Left ventricle myocardium inferior (tissue), 1 donor: Measurements from ENCODE around the gene LRP1B. TPM values are rescaled to one million over a fixed set of nuclear protein-coding genes. Genes with fewer than 3 reads are reported as not detected.

Source experiments
- DNase-seq: peaks from one replicate; pipeline ENCODE4 v3.0.0-alpha.2; 2020
- H3K27ac ChIP-seq: fragments of 200-600 bp; replicated peaks from 2 replicates; pipeline ENCODE4 v1.8.0; 2021
- H3K27me3 ChIP-seq: fragments of 200-600 bp; 2 replicates; pipeline ENCODE4 v1.8.0; 2021; ENCODE audit warnings: low read depth
- H3K36me3 ChIP-seq: fragments of 200-600 bp; 2 replicates; pipeline ENCODE4 v1.8.0; 2021
- H3K4me1 ChIP-seq: fragments of 200-600 bp; 2 replicates; pipeline ENCODE4 v1.8.0; 2021
- H3K4me3 ChIP-seq: fragments of 200-600 bp; 2 replicates; pipeline ENCODE4 v1.8.0; 2021; ENCODE audit warnings: mild to moderate bottlenecking, moderate library complexity
- H3K9me3 ChIP-seq: fragments of 200-600 bp; replicated peaks from 2 replicates; pipeline ENCODE4 v1.8.0; 2021
- intact Hi-C: fragments of 100-400 bp; cut with micrococcal nuclease; formaldehyde crosslinking; loops from one replicate; pipeline ENCODE4 v1.11.0; 2022
- total RNA-seq: library from RNA; stranded (reverse); fragmentation: NEBNext Ultra II Directional; extraction: Animal tissue kit (Norgen Biotek cat#: 25700); gene quantifications from one replicate; pipeline ENCODE4 v1.2.1, GENCODE V29; 2021
- TF ChIP-seq, protein P1 (sequence below): fragments of 200-600 bp; IDR thresholded peaks from 2 replicates; pipeline ENCODE4 v1.8.0; 2021; ENCODE audit warnings: antibody characterized with exemption, mild to moderate bottlenecking, borderline replicate concordance
- donor health status: DM: no; HTN: yes; CAD: no; lungs with severe emphysema.

LRP1B gene
- total RNA-seq, 1 donor from 2014 or later, result 0.08 TPM

DNA sequence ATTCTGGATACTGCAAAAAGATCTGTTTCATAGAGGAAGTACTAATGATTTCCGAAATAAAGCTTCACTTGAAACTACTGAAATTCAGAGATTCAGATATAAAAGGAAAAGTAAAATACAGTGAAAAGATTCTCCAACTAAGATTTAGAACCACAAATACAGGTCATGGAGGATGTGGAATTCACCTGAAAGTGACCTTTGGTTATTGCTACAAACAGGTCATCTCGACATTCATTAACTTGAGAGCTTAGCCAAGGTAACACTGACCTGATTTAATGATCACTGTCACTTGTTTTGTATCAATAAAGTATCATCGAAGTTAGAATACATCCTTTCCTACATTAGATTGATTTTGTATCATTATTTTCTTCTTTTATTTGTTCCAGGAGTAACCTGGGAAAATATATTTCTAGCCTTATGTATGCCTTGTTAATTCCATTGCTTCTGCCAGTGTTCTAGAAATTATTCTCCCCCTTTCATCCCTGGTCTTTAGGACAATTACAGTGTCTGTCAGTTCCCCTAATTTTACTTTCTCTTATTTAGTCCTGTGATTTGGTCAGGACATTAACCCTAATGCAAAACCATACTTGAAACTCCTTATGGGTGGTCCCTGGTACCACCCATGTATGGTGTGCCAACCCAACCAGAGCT, 420.1 kb downstream of the LRP1B start:
- H3K27me3 ChIP-seq, result peaks cover 64% of the 10 kb centered on the region
- H3K4me1 ChIP-seq, result no peaks in the 10 kb centered on the region
- H3K27ac ChIP-seq, result no peak overlapping the region
- no peak overlapping the region for H3K4me3 ChIP-seq
- no peaks in the 10 kb centered on the region for H3K36me3 ChIP-seq
- TF ChIP-seq, protein P1, sequence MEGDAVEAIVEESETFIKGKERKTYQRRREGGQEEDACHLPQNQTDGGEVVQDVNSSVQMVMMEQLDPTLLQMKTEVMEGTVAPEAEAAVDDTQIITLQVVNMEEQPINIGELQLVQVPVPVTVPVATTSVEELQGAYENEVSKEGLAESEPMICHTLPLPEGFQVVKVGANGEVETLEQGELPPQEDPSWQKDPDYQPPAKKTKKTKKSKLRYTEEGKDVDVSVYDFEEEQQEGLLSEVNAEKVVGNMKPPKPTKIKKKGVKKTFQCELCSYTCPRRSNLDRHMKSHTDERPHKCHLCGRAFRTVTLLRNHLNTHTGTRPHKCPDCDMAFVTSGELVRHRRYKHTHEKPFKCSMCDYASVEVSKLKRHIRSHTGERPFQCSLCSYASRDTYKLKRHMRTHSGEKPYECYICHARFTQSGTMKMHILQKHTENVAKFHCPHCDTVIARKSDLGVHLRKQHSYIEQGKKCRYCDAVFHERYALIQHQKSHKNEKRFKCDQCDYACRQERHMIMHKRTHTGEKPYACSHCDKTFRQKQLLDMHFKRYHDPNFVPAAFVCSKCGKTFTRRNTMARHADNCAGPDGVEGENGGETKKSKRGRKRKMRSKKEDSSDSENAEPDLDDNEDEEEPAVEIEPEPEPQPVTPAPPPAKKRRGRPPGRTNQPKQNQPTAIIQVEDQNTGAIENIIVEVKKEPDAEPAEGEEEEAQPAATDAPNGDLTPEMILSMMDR, result no peak
- DNase-seq, result no peak
- H3K9me3 ChIP-seq, result no peaks in the 10 kb centered on the region
- intact Hi-C loops, result no loop called here

DNA sequence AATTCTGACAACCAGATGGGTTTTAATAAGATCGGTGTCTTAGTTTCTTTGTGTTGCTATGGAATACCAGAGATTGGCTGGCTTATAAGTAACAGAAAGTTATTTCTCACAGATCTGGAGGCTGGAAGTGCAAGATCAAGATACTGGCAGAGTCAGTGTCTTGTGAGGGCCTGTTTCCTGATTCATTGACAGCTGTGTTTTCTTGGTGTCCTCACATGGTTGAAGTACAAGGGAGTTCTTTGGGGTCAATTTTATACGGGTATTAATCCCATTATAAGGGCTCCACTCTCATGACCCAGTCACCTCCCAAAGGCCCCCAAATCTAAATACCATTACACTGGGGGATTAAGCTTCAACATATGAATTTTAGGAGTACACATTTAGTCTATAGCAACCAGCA, 421.1 kb downstream of the LRP1B start:
- Histone ChIP-seq H3K36me3 (no peaks in the 10 kb centered on the region), H3K9me3 (no peaks in the 10 kb centered on the region), H3K4me3 (no peak overlapping the region), H3K27ac (no peak overlapping the region), H3K4me1 (no peaks in the 10 kb centered on the region), H3K27me3 (peaks cover 66% of the 10 kb centered on the region)
- no peak for DNase-seq
- intact Hi-C loops, result no loop called here
- TF ChIP-seq, protein P1, result no peak

DNA sequence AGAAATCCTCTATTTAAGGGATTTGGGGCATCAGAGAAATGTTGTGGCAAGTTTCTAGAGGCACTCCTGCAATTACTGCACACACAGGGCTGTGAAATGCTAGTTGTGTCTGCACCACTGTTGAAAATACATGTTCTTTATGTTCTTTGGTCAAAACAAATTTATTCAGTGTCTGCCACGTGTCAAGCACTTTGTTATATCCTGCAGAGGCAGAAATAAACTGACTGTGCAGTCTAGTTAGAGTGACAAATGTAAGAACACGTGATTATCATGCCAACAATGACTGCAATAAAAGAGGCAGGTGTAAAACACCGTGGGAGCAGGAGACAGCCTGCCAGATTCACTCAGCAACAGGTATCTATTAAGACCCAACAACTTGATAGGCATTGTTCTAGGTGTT, 423.3 kb downstream of the LRP1B start:
- H3K27me3 ChIP-seq, result peaks cover 80% of the 10 kb centered on the region

DNA sequence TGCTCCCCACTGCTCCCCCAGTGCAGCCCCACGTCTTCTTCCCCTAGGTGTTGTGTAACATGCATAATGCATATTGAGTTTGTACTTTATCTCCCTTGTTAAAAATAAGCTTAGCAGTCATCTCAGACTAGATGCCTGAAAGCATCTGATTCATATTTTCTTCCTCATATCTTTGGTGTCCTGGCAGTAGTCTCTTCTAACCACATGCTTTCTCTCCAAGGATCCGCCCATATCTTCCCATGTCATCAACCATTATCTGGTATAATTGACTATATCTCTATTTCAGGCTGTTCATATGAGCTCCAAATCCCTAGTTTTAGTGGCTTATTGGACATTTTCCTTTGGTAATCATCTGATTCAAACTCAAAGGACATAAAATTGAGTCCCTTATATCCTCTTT, 426.3 kb downstream of the LRP1B start:
- intact Hi-C loops, result no loop called here
- H3K9me3 ChIP-seq, result no peaks in the 10 kb centered on the region
- H3K27ac ChIP-seq, result no peak overlapping the region
- no peak for DNase-seq
- TF ChIP-seq, protein P1, result no peak
- H3K4me3 ChIP-seq, result no peak overlapping the region
- no peaks in the 10 kb centered on the region for H3K36me3 ChIP-seq
- peaks cover 91% of the 10 kb centered on the region for H3K27me3 ChIP-seq
- H3K4me1 ChIP-seq, result no peaks in the 10 kb centered on the region

More for the DNA sequence above, 423.3 kb downstream of the LRP1B start:
- no peak overlapping the region for H3K27ac ChIP-seq
- no peak for DNase-seq
- H3K9me3 ChIP-seq, result no peaks in the 10 kb centered on the region
- no peaks in the 10 kb centered on the region for H3K36me3 ChIP-seq
- TF ChIP-seq, protein P1, result no peak
- intact Hi-C loops, result no loop called here
- no peak overlapping the region for H3K4me3 ChIP-seq
- no peaks in the 10 kb centered on the region for H3K4me1 ChIP-seq

DNA sequence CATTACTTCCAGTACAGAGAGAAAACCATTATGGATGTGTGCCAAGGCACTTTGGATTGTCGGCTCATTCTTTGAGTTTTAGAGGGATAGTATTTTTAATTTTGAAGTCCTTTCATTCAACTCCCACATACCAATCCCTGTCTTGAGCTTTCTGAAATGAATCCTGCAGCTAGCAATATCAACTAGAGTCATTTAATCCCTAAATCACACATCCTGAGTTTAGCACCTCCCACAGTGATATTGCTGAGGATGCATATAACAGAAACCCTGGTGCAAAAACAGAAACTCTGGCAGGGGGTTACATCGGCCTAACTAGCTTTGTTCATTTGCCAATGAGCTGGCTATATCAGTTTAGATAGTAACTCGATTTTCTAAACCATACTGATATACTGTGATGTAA, 427.3 kb downstream of the LRP1B start:
- no peaks in the 10 kb centered on the region for H3K9me3 ChIP-seq
- intact Hi-C loops, result no loop called here
- no peaks in the 10 kb centered on the region for H3K36me3 ChIP-seq
- H3K4me1 ChIP-seq, result no peaks in the 10 kb centered on the region
- H3K27me3 ChIP-seq, result peaks cover 92% of the 10 kb centered on the region
- no peak for DNase-seq
- TF ChIP-seq, protein P1, result no peak
- H3K4me3 ChIP-seq, result no peak overlapping the region
- H3K27ac ChIP-seq, result no peak overlapping the region
